T-cell (primary cell): ENCODE data around the gene IL15RA. TPM values are rescaled to one million over a fixed set of nuclear protein-coding genes. Genes with fewer than 3 reads are reported as not detected.

Experiments
- ATAC-seq, 4 experiments: fragments of 200-7000 bp in 3 of 4; fragments of 150-1000 bp in 1 of 4; cut with Tn5 transposase; replicated peaks in 1 of 4; 1 replicate in 3 of 4; 2 replicates in 1 of 4; pipeline ENCODE4 v1.10.0; 2021; ENCODE audit warnings: moderate library complexity in 3 of 4, mild to moderate bottlenecking in 2 of 4, moderate number of reproducible peaks in 1 of 4
- CTCF ChIA-PET, 2 donors: fragments of 300-600 bp; sonication (Branson Sonifier 250); formaldehyde crosslinking; loops; one replicate each; lab custom pipeline; 2022; ENCODE audit warnings: antibody characterized with exemption in 2 of 2; lab: Charles Lee
- POLR2A ChIA-PET, 2 donors: fragments of 300-600 bp; sonication (Branson Sonifier 250); formaldehyde crosslinking; loops; one replicate each; lab custom pipeline; 2022; ENCODE audit warnings: antibody characterized with exemption in 2 of 2; lab: Charles Lee
- DNase-seq, 35 experiments: peaks; one replicate each; pipeline versions ENCODE4 v3.0.0 to v3.0.0-alpha.2; 2013 to 2023
- H3K27ac ChIP-seq: one replicate; pipeline ENCODE4 v1.5.1; 2013; ENCODE audit warnings: low read length
- H3K27me3 ChIP-seq, 2 experiments: replicated peaks in 1 of 2; 1 replicate in 1 of 2; 2 replicates in 1 of 2; pipeline versions ENCODE4 v1.6.1 to v1.7.0; 2013; ENCODE audit warnings: low read length in 1 of 2, mixed read lengths in 1 of 2; ENCODE audit not compliant: control insufficient read depth in 2 of 2, insufficient read depth in 2 of 2; ENCODE audit errors: extremely low read depth in 1 of 2
- H3K36me3 ChIP-seq, 2 donors: 1 replicate in 1 of 2; 2 replicates in 1 of 2; pipeline versions ENCODE4 v1.6.1 to v1.7.0; 2013; ENCODE audit warnings: low read length in 1 of 2; ENCODE audit not compliant: control insufficient read depth in 2 of 2, insufficient read depth in 1 of 2; ENCODE audit errors: extremely low read depth in 1 of 2
- H3K4me1 ChIP-seq, 2 experiments: 1 replicate in 1 of 2; 2 replicates in 1 of 2; pipeline versions ENCODE4 v1.6.1 to v1.7.0; 2013; ENCODE audit warnings: low read length in 2 of 2, mixed read lengths in 1 of 2; ENCODE audit not compliant: insufficient read depth in 2 of 2, control insufficient read depth in 1 of 2; ENCODE audit errors: extremely low read depth in 1 of 2
- H3K4me3 ChIP-seq, 2 donors: 1 replicate in 1 of 2; 2 replicates in 1 of 2; pipeline versions ENCODE4 v1.5.1 to v1.7.0; 2013; ENCODE audit warnings: mild to moderate bottlenecking in 2 of 2, low read length in 1 of 2, moderate library complexity in 1 of 2; ENCODE audit not compliant: control insufficient read depth in 1 of 2; ENCODE audit errors: extremely low read depth in 1 of 2
- H3K9me3 ChIP-seq: 2 replicates; pipeline ENCODE4 v1.7.0; 2013
- H3K27ac Mint-ChIP-seq, 2 donors: one replicate each; pipeline ENCODE4 v1.8.0; 2020 to 2021; ENCODE audit warnings: mild to moderate bottlenecking in 2 of 2, mixed read lengths in 2 of 2
- H3K27me3 Mint-ChIP-seq, 2 donors: one replicate each; pipeline ENCODE4 v1.8.0; 2021 to 2022; ENCODE audit warnings: mixed read lengths in 2 of 2
- H3K36me3 Mint-ChIP-seq: one replicate; pipeline ENCODE4 v1.8.0; 2021; ENCODE audit warnings: mixed read lengths
- H3K4me1 Mint-ChIP-seq, 3 donors: one replicate each; pipeline ENCODE4 v1.8.0; 2020 to 2022; ENCODE audit warnings: mixed read lengths in 3 of 3, mild to moderate bottlenecking in 1 of 3
- H3K4me3 Mint-ChIP-seq, 3 donors: one replicate each; pipeline ENCODE4 v1.8.0; 2020 to 2022; ENCODE audit warnings: mild to moderate bottlenecking in 3 of 3, mixed read lengths in 3 of 3, moderate library complexity in 3 of 3
- H3K9me3 Mint-ChIP-seq, 3 donors: one replicate each; pipeline ENCODE4 v1.8.0; 2020 to 2022; ENCODE audit warnings: mixed read lengths in 3 of 3
- WGBS: methylation state at CpG from one replicate; pipeline ENCODE4 v1.1.5; 2013; ENCODE audit warnings: missing lambda C conversion rate; ENCODE audit not compliant: insufficient coverage; 5-methylcytosine and 5-hydroxymethylcytosine counted together
- total RNA-seq, 35 experiments: library from RNA in 6 of 35; stranded (reverse) in 6 of 35; fragments of 120-200 nt in 1 of 35; gene quantifications; one replicate each; pipeline versions ENCODE4 v1.2.1 to v1.2.4 and lab custom pipeline; 2013 to 2026

IL15RA gene
- total RNA-seq, 5 donors from 2014 or later (not counting 1 experiment from before 2014, with no cell fraction given) = 10.1 to 18.2 (median 10.8) TPM

- Histone ChIP-seq H3K4me1 (peaks cover 6 to 16% of the 10 kb centered on the region in 2 experiments), H3K4me3 (no peak overlapping the region), H3K36me3 (no peaks in the 10 kb centered on the region), H3K9me3 (no peaks in the 10 kb centered on the region), H3K27ac (peak overlapping the region; percentile 87), H3K27me3 (no peaks in the 10 kb centered on the region)
- ChIA-PET POLR2A (interaction anchor here (0.7 to 1.1 kb wide), 2 partner anchors 25 to 76 kb away, joined by 5 to 6 read pairs; no protein-coding TSS in a partner anchor), CTCF (interaction anchor here (0.5 to 2.8 kb wide), 22 partner anchors 20 to 1211 kb away, joined by 3 to 45 read pairs (median 5); partner anchors contain the start of gene IL2RA (in 1 of the 2))
- H3K4me3 Mint-ChIP-seq = peak overlapping the region in 1 of 3 donors; percentile 34
- H3K27ac Mint-ChIP-seq = peak overlapping the region; percentile 89 to 93
- H3K36me3 Mint-ChIP-seq = peaks cover 9% of the 10 kb centered on the region
- 62% methylated on average over 4 of the region's 17 CpGs for WGBS
- H3K27me3 Mint-ChIP-seq = peaks cover 0 to 2% of the 10 kb centered on the region in 2 donors
- no peaks in the 10 kb centered on the region for H3K9me3 Mint-ChIP-seq
- ATAC-seq = no peak
- H3K4me1 Mint-ChIP-seq = peaks cover 14 to 32% (median 17%) of the 10 kb centered on the region in 3 donors
- DNase-seq = no peak
Measured at GRCh38 chr10:6013413-6014192, 36.3 kb upstream of the IL15RA start.

DNA sequence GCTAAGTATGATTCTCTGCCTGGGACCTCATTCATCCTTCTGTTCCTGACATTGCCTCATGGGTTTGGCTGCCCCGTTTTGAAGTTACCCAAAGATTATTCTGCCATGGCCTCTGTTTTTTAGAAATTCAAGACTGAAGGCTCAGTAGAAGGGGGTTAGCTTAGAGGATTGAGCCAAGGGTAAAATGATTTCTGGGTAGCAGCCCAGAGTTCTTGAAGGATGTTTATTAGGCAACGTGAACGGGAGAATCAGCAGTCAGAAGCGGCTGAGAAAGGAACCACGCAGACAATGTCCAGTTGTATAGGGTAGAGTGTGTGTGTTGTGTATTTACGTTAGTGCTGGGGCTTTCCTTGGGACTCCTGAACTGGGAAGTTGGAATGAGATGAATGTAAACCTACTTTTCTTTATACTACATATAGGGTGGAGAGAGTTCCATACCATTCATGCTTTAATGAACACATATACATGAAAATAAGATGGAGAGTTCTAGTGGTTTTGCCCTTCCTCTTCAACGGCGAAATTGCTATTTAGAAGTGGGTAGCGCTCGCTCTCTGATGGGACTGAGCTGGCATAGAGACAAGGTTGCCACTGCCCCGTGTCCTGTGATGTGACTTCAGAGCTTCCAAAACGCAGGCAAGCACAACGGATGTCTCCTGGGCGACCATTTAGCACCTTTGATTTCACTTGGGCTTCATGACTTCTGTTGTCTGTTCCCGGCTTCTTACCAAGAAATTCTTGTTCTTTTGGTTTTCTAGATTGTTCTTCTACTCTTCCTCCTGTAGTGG, 35.0 kb upstream of the IL15RA start:
- WGBS = 94% methylated on average over 12 of the region's 15 CpGs
- H3K4me3 Mint-ChIP-seq = no peak overlapping the region
- no peak for DNase-seq
- H3K27me3 Mint-ChIP-seq = peaks cover 0 to 2% of the 10 kb centered on the region in 2 donors
- Histone ChIP-seq H3K27ac (no peak overlapping the region), H3K36me3 (no peaks in the 10 kb centered on the region), H3K9me3 (no peaks in the 10 kb centered on the region), H3K27me3 (no peaks in the 10 kb centered on the region), H3K4me3 (no peak overlapping the region), H3K4me1 (peaks cover 6 to 16% of the 10 kb centered on the region in 2 experiments)
- peaks cover 0 to 4% (median 0%) of the 10 kb centered on the region in 3 donors for H3K9me3 Mint-ChIP-seq
- no peak overlapping the region for H3K27ac Mint-ChIP-seq
- ChIA-PET CTCF (interaction anchor here in 1 of 2 donors (1.0 to 2.8 kb wide), 2 partner anchors 35 to 39 kb away, joined by 4 to 45 read pairs; no protein-coding TSS in a partner anchor), POLR2A (no interaction called here)
- ATAC-seq = no peak
- H3K4me1 Mint-ChIP-seq = peaks cover 14 to 32% (median 17%) of the 10 kb centered on the region in 3 donors
- H3K36me3 Mint-ChIP-seq = peaks cover 9% of the 10 kb centered on the region

GRCh38 chr10:6011558-6011957, 34.2 kb upstream of the IL15RA start:
- CTCF ChIA-PET = interaction anchor here in 1 of 2 donors (1.3 kb wide), 1 partner anchor 40 kb away, joined by 3 read pairs; no protein-coding TSS in a partner anchor
- WGBS = 97% methylated on average over 5 of the region's 8 CpGs
- no peak for ATAC-seq
- Mint-ChIP-seq H3K27ac (no peak overlapping the region), H3K36me3 (peaks cover 6% of the 10 kb centered on the region), H3K4me3 (no peak overlapping the region), H3K27me3 (peaks cover 0 to 4% of the 10 kb centered on the region in 2 donors), H3K9me3 (peaks cover 0 to 8% (median 0%) of the 10 kb centered on the region in 3 donors), H3K4me1 (peaks cover 14 to 28% (median 17%) of the 10 kb centered on the region in 3 donors)
- Histone ChIP-seq H3K27me3 (no peaks in the 10 kb centered on the region), H3K9me3 (no peaks in the 10 kb centered on the region), H3K4me3 (no peak overlapping the region), H3K27ac (no peak overlapping the region), H3K36me3 (no peaks in the 10 kb centered on the region), H3K4me1 (peaks cover 6 to 16% of the 10 kb centered on the region in 2 experiments)
- POLR2A ChIA-PET = no interaction called here
- no peak for DNase-seq

DNA sequence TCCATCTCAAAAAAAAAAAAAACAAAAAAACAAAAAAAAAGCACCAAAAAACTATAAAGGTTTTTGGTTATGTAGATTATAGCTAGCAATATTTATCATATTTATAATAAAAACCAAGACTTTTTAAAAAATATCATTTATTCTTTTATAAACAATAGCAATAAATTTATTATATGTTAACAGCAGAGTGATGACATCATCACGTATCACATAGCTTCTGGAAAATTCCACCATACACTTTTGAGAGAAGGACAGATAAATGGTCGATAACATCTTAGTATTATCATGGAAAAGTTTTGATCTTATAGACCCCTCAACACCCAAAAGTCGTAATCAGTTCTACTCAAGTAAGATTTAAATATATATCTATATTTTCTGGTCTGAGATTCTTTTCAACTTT, 33.2 kb upstream of the IL15RA start:
- H3K27me3 ChIP-seq = no peaks in the 10 kb centered on the region
- peaks cover 14 to 21% (median 17%) of the 10 kb centered on the region in 3 donors for H3K4me1 Mint-ChIP-seq
- H3K36me3 Mint-ChIP-seq = peaks cover 6% of the 10 kb centered on the region

DNA sequence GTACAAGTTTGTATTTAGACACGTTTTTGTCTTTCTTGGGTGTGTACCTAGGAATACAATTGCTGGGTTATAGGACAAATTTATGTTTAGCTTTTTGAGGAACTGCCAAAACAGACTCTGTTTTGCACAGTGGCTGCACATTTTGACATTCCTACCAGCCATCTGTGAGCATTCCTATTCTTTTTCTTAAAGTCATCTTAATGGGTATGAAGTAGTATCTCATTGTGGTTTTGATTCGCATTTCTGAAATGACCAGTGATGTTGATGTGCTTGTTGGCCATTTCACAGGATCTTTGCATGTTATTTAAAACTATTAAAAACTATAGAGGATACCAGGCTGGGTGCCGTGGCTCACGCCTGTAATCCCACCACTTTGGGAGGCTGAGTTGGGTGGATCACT, 32.6 kb upstream of the IL15RA start:
- Histone ChIP-seq H3K27me3 (peaks cover 0 to under 1% of the 10 kb centered on the region in 2 experiments), H3K9me3 (no peaks in the 10 kb centered on the region), H3K4me1 (peaks cover 6 to 12% of the 10 kb centered on the region in 2 experiments), H3K36me3 (no peaks in the 10 kb centered on the region), H3K27ac (no peak overlapping the region), H3K4me3 (no peak overlapping the region)
- no peak for DNase-seq
- Mint-ChIP-seq H3K36me3 (peaks cover 6% of the 10 kb centered on the region), H3K4me1 (peaks cover 11 to 16% (median 12%) of the 10 kb centered on the region in 3 donors), H3K4me3 (no peak overlapping the region), H3K9me3 (peaks cover 0 to 8% (median 0%) of the 10 kb centered on the region in 3 donors), H3K27me3 (peaks cover 0 to 7% of the 10 kb centered on the region in 2 donors), H3K27ac (no peak overlapping the region)
- no peak for ATAC-seq
- whole genome bisulfite sequencing = 100% methylated on average over 2 of the region's 4 CpGs
- ChIA-PET POLR2A (no interaction called here), CTCF (interaction anchor here in 1 of 2 donors (0.6 to 0.8 kb wide), 3 partner anchors 77 to 1313 kb away, joined by 3 to 5 read pairs (median 4); no protein-coding TSS in a partner anchor)

More for the DNA sequence above, 33.2 kb upstream of the IL15RA start:
- peaks cover 6 to 16% of the 10 kb centered on the region in 2 experiments for H3K4me1 ChIP-seq
- H3K9me3 Mint-ChIP-seq = peaks cover 0 to 8% (median 0%) of the 10 kb centered on the region in 3 donors
- no peak overlapping the region for H3K4me3 ChIP-seq
- no peak for DNase-seq
- H3K27ac ChIP-seq = no peak overlapping the region
- no peak overlapping the region for H3K4me3 Mint-ChIP-seq
- WGBS = no CpG with 5 or more reads among the region's 3 CpGs
- ChIA-PET CTCF (interaction anchor here in 1 of 2 donors (0.6 to 1.3 kb wide), 4 partner anchors 35 to 1314 kb away, joined by 3 to 5 read pairs (median 3); no protein-coding TSS in a partner anchor), POLR2A (no interaction called here)
- no peaks in the 10 kb centered on the region for H3K9me3 ChIP-seq
- H3K36me3 ChIP-seq = no peaks in the 10 kb centered on the region
- ATAC-seq = no peak
- H3K27ac Mint-ChIP-seq = no peak overlapping the region
- H3K27me3 Mint-ChIP-seq = peaks cover 0 to 5% of the 10 kb centered on the region in 2 donors

GRCh38 chr10:6009150-6009549, 31.8 kb upstream of the IL15RA start:
- Histone ChIP-seq H3K27ac (no peak overlapping the region), H3K27me3 (peaks cover 0 to 3% of the 10 kb centered on the region in 2 experiments), H3K36me3 (no peaks in the 10 kb centered on the region), H3K4me3 (no peak overlapping the region), H3K4me1 (peaks cover 0 to 4% of the 10 kb centered on the region in 2 experiments), H3K9me3 (no peaks in the 10 kb centered on the region)
- H3K27me3 Mint-ChIP-seq = peaks cover 0 to 8% of the 10 kb centered on the region in 2 donors
- H3K4me1 Mint-ChIP-seq = peaks cover 4 to 8% (median 4%) of the 10 kb centered on the region in 3 donors
- no peak for ATAC-seq
- no peak overlapping the region for H3K4me3 Mint-ChIP-seq
- no peak for DNase-seq
- ChIA-PET CTCF (no interaction called here), POLR2A (no interaction called here)
- H3K27ac Mint-ChIP-seq = peak overlapping the region in 1 of 2 donors; percentile 32
- H3K36me3 Mint-ChIP-seq = peaks cover 6% of the 10 kb centered on the region
- WGBS = 75% methylated on average over 2 of the region's 2 CpGs
- H3K9me3 Mint-ChIP-seq = peaks cover 0 to 8% (median 0%) of the 10 kb centered on the region in 3 donors
